ENCODE results near the gene PEX16.

The PEX16 gene

DNA sequence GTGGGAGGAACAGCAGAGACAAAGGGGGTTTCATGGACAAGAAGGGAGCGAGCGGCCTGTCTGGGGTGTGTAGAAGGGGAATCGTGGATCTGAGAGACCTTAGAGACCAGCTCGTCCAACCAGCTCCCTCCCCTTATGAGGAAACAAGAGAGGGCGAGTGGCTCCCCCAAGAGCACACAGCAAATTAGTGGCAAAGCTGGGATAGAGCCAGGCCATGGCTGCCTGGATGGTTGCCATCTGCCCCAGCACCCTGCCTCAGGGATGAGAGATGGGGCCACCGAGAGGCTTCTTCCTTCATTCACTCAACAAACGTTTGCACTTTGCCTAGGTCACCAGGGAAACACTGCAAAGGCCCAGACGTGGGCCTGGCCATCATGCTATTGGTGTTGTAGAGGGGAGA, 28.1 kb downstream of the PEX16 start:
- Histone ChIP-seq H3K27ac (no peak overlapping the region), H3K4me3 (ENCODE audit: low read depth, low read length) (no peak overlapping the region), H3K27me3 (ENCODE audit: insufficient read depth, low read depth, severe bottlenecking) (no peaks in the 10 kb centered on the region), H3K9me3 (ENCODE audit: severe bottlenecking) (no peaks in the 10 kb centered on the region), H3K36me3 (peaks cover 6% of the 10 kb centered on the region; the same call in 1 of the 2 replicates)
- no peak for DNase-seq
- TF ChIP-seq, protein P1, sequence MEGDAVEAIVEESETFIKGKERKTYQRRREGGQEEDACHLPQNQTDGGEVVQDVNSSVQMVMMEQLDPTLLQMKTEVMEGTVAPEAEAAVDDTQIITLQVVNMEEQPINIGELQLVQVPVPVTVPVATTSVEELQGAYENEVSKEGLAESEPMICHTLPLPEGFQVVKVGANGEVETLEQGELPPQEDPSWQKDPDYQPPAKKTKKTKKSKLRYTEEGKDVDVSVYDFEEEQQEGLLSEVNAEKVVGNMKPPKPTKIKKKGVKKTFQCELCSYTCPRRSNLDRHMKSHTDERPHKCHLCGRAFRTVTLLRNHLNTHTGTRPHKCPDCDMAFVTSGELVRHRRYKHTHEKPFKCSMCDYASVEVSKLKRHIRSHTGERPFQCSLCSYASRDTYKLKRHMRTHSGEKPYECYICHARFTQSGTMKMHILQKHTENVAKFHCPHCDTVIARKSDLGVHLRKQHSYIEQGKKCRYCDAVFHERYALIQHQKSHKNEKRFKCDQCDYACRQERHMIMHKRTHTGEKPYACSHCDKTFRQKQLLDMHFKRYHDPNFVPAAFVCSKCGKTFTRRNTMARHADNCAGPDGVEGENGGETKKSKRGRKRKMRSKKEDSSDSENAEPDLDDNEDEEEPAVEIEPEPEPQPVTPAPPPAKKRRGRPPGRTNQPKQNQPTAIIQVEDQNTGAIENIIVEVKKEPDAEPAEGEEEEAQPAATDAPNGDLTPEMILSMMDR (IDR thresholded peaks at IDR 0.05; ENCODE audit: low read depth, low read length): no peak

DNA sequence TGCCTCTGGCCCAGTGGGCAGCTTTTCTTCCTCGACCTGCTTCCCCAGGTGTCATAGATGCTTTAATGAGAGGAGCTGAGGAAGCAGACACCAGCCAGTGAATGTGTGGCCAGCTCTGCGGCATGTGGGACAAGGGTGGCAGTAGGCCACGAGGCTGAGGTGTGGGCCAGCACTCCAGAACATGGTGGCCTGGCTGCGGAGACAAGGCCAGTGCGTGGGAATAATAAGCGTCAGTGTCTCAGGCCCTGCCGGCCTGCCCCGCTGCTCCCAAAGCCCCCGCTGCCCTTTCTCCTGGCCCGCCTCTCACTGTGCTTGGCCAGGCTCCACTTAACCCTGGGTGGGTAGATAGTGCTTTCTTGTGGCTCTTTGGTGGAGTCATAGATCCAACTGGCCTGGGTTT, 30.1 kb downstream of the PEX16 start:
- TF ChIP-seq, protein P1 (IDR thresholded peaks at IDR 0.05; ENCODE audit: low read depth, low read length): no peak
- H3K9me3 ChIP-seq (ENCODE audit: severe bottlenecking): no peaks in the 10 kb centered on the region
- H3K4me3 ChIP-seq (ENCODE audit: low read depth, low read length): no peak overlapping the region
- no peaks in the 10 kb centered on the region for H3K27me3 ChIP-seq (ENCODE audit: insufficient read depth, low read depth, severe bottlenecking)
- no peak for DNase-seq
- peaks cover 6% of the 10 kb centered on the region; the same call in 1 of the 2 replicates for H3K36me3 ChIP-seq
- H3K27ac ChIP-seq: no peak overlapping the region

DNA sequence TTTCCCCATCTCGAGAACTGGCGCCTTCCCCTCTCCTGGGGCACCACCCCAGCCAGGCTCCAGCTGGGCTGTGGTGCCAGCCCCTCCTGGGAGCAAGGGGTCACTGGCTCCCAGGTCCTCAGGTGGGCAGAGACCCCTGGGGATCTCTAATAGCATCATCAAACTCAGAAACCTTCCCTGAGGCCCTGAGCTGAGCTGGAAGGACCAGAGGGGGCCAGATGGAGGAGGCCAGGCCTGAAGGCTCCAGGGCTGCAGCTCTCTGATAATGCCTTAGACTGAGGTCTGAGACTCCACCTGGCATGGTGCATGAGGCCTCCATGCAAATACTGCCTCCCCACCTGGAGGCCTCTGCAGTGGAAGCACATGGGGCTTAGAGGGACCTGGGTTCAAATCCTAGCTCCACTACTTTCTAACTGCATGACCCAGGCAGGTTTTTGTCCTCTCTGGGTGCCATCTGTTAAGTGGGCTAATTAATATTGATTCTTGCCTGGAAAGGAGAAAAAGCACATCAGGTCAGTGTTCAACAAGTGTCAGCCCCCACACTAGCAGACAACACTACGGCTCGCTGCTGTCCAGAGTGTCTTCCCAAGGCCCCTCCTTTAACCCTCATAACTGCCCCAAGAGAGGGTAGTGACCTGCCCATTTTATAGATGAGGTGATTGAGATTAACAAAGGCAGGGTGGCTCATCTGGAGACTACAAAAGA, 30.7 kb downstream of the PEX16 start:
- DNase-seq: no peak
- Histone ChIP-seq H3K4me3 (ENCODE audit: low read depth, low read length) (peak overlapping the region; percentile 81; the same call in 1 of the 2 replicates), H3K27ac (peak overlapping the region; percentile 22; the same call in 1 of the 2 replicates), H3K27me3 (ENCODE audit: insufficient read depth, low read depth, severe bottlenecking) (no peaks in the 10 kb centered on the region), H3K9me3 (ENCODE audit: severe bottlenecking) (no peaks in the 10 kb centered on the region), H3K36me3 (peaks cover 6% of the 10 kb centered on the region; the same call in 1 of the 2 replicates)
- TF ChIP-seq, protein P1 (IDR thresholded peaks at IDR 0.05; ENCODE audit: low read depth, low read length): no peak

DNA sequence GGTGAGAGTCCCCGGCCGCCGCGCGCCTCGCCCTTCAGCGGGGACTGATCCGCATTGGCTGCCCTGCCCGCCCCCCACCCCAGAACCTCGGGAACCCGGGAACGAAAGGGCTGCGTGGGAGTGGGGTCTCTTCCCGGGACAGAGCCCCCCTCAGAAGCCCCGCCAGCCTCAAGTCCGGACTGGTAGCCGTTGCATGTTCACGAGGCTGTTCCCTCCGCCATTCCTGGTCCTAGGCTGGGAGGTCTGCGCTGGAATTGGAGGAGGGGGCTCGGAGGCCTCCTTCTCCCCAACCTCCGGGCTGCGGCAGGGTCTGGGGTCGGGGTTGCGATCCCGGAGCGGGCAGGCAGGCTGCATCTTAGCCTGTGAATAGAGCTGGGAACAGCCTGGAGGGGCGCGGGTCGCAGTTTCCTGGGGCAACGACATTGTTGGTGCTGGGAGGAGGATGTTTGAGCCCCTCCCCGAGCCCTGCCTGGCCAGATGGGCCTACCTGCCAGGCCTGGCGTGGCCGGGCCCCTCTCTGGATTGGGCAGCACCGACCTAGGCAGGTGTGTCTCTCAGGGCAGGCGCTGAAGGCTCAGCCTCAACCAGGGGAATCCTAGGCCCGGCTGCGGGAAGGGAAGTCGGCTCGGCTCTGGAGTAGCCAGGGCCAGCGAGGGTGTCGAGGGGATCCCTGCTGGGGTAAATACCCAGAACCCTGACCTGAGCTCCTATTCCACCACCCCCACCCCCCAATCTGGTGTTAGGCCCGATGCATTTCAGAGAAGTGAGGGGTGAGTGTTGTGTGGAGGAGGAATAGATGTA, 31.6 kb downstream of the PEX16 start:
- no peaks in the 10 kb centered on the region for H3K27me3 ChIP-seq (ENCODE audit: insufficient read depth, low read depth, severe bottlenecking)
- peak overlapping the region; percentile 65 for H3K27ac ChIP-seq
- H3K4me3 ChIP-seq (ENCODE audit: low read depth, low read length): peak overlapping the region; percentile 81
- H3K9me3 ChIP-seq (ENCODE audit: severe bottlenecking): no peaks in the 10 kb centered on the region
- TF ChIP-seq, protein P1 (IDR thresholded peaks at IDR 0.05; ENCODE audit: low read depth, low read length): no peak
- peaks cover 9% of the 10 kb centered on the region for H3K36me3 ChIP-seq
- peak; percentile 46 for DNase-seq

DNA sequence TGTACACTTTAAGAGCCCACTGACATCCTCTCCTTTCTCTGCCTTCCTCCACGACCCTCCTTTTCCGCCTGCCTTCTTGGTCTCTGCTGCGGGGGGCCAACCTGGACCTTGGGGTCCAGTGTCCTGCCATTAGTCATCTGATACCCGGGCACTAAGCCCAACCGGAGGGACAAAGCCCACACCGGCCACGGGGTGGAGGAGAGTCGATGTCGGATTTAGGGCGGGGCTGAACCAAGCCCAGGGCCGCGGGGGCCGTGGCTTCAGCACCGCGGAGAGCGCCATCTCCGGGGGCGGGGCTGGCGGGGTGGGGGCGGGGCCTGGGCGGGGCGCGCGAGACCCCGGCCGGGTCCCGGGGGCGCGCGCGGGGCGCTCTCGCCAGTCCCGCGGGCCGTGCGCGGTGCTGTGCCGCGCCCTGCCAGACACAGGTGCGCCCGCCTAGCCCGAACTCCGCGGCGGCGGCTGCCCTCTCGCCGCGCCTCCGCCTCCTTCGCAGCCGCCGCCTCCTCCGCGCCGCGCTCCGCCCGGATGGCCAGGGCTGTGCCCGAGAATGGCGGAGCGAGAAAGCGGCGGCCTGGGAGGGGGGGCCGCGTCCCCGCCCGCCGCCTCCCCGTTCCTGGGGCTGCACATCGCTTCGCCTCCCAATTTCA, 32.3 kb downstream of the PEX16 start, which contains the start of gene MAPK8IP1:
Gene MAPK8IP1 (plus strand): TSS at position 378 of the 647 bp plus-strand sequence. CDS start 170 bp downstream, at position 548.
- H3K27ac ChIP-seq: peak within 1 kb of the TSS; percentile 65
- H3K36me3 ChIP-seq: peaks cover 9% of the 10 kb centered on the region
- peak; percentile 80 for DNase-seq
- TF ChIP-seq, protein P1 (IDR thresholded peaks at IDR 0.05; ENCODE audit: low read depth, low read length): no peak
- H3K27me3 ChIP-seq (ENCODE audit: insufficient read depth, low read depth, severe bottlenecking): no peaks in the 10 kb centered on the region
- peak within 1 kb of the TSS; percentile 81 for H3K4me3 ChIP-seq (ENCODE audit: low read depth, low read length)
- no peaks in the 10 kb centered on the region for H3K9me3 ChIP-seq (ENCODE audit: severe bottlenecking)

All from WERI-Rb-1 (cell line).